VCaP (cell line): ENCODE results near the gene HSPG2.

Experiments used
- H3K27ac ChIP-seq: fragments of 450-650 bp; 2 replicates; pipeline ENCODE4 v1.5.1; 2017
- CTCF ChIP-seq: fragments of 450-650 bp; conservative IDR thresholded peaks from 2 replicates; pipeline ENCODE4 v1.5.1; 2017; ENCODE audit warnings: mild to moderate bottlenecking, moderate library complexity

Gene HSPG2

GRCh38 chr1:21851430-21852250 is 85.5 kb downstream of the HSPG2 start:
- TF ChIP-seq CTCF: no peak
- no peak overlapping the region for H3K27ac ChIP-seq

GRCh38 chr1:21849909-21850576 is 87.1 kb downstream of the HSPG2 start:
- no peak for TF ChIP-seq CTCF
- H3K27ac ChIP-seq: no peak overlapping the region

- no peak overlapping the region for H3K27ac ChIP-seq
- no peak for TF ChIP-seq CTCF
Observed at GRCh38 chr1:21848524-21849174, 88.5 kb downstream of the HSPG2 start.

- no peak for TF ChIP-seq CTCF
- no peak overlapping the region for H3K27ac ChIP-seq
Observed at GRCh38 chr1:21847223-21848205, 89.6 kb downstream of the HSPG2 start.

- TF ChIP-seq CTCF: no peak
Observed at GRCh38 chr1:21845646-21846641, 91.2 kb downstream of the HSPG2 start.

GRCh38 chr1:21843996-21844395 is 93.1 kb downstream of the HSPG2 start:
- H3K27ac ChIP-seq: no peak overlapping the region
- TF ChIP-seq CTCF: no peak

More at GRCh38 chr1:21845646-21846641, 91.2 kb downstream of the HSPG2 start:
- H3K27ac ChIP-seq: no peak overlapping the region
